HepG2 (cell line): Measurements from ENCODE around the gene AJM1. TPM values are rescaled to one million over a fixed set of nuclear protein-coding genes. Genes with fewer than 3 reads are reported as not detected.

Experiments used
- ATF7 ChIP-seq, 2 experiments: fragments of 450-650 bp in 1 of 2; sonication (generic) in 1 of 2; formaldehyde crosslinking in 1 of 2; IDR thresholded peaks; 2 replicates each; pipeline versions ENCODE4 v1.4.0 to v1.6.1; 2016 to 2020; ENCODE audit warnings: antibody characterized with exemption in 1 of 2, mild to moderate bottlenecking in 1 of 2, missing genetic modification reagents in 1 of 2
- CERS6 ChIP-seq: sonication (generic); formaldehyde crosslinking; IDR thresholded peaks from 2 replicates; pipeline ENCODE4 v1.5.0; 2020; ENCODE audit warnings: missing genetic modification reagents
- ETV6 ChIP-seq: sonication (generic); formaldehyde crosslinking; conservative IDR thresholded peaks from 2 replicates; pipeline ENCODE4 v1.4.0; 2020; ENCODE audit warnings: missing genetic modification reagents
- HOXA7 ChIP-seq: sonication (generic); formaldehyde crosslinking; IDR thresholded peaks from 2 replicates; pipeline ENCODE4 v1.8.1; 2022; ENCODE audit warnings: mild to moderate bottlenecking, missing genetic modification reagents, moderate library complexity
- NCOA1 ChIP-seq: sonication (generic); formaldehyde crosslinking; IDR thresholded peaks from 2 replicates; pipeline ENCODE4 v1.9.0; 2021; ENCODE audit warnings: missing genetic modification reagents
- NCOA2 ChIP-seq: sonication (generic); formaldehyde crosslinking; IDR thresholded peaks from 2 replicates; pipeline ENCODE4 v1.8.0; 2022; ENCODE audit warnings: inconsistent platforms
- NFE2L2 ChIP-seq: fragments of 150-350 bp; IDR thresholded peaks from 2 replicates; pipeline ENCODE4 v1.6.1; 2014; ENCODE audit warnings: low read length
- NFYB ChIP-seq: sonication (generic); formaldehyde crosslinking; IDR thresholded peaks from 2 replicates; pipeline ENCODE4 v1.4.0; 2020; ENCODE audit warnings: missing genetic modification reagents
- POLR2AphosphoS5 ChIP-seq: IDR thresholded peaks from 2 replicates; pipeline ENCODE4 v1.6.1; 2012; ENCODE audit warnings: low read depth, low read length
- SMAD3 ChIP-seq: sonication (generic); formaldehyde crosslinking; IDR thresholded peaks from 2 replicates; pipeline ENCODE4 v1.4.0; 2020; ENCODE audit warnings: missing genetic modification reagents
- SMARCC2 ChIP-seq: fragments of 450-650 bp; IDR thresholded peaks from 2 replicates; pipeline ENCODE4 v1.6.1; 2017; ENCODE audit warnings: antibody characterized with exemption, mild to moderate bottlenecking
- SOX6 ChIP-seq, 2 experiments: fragments of 450-650 bp in 1 of 2; sonication (generic) in 1 of 2; formaldehyde crosslinking in 1 of 2; IDR thresholded peaks; 2 replicates each; pipeline versions ENCODE4 v1.4.0 to v1.6.1; 2017 to 2020; ENCODE audit warnings: antibody characterized with exemption in 1 of 2, mild to moderate bottlenecking in 1 of 2, missing genetic modification reagents in 1 of 2
- ZFP62 ChIP-seq: sonication (generic); formaldehyde crosslinking; IDR thresholded peaks from 2 replicates; pipeline ENCODE4 v1.4.0; 2020; ENCODE audit warnings: missing genetic modification reagents
- ZNF567 ChIP-seq: sonication (generic); formaldehyde crosslinking; IDR thresholded peaks from 2 replicates; pipeline ENCODE4 v1.8.1; 2023; ENCODE audit warnings: mild to moderate bottlenecking, missing genetic modification reagents, borderline replicate concordance
- ZNF609 ChIP-seq: sonication (generic); formaldehyde crosslinking; IDR thresholded peaks from 2 replicates; pipeline ENCODE4 v1.4.0; 2020; ENCODE audit warnings: mild to moderate bottlenecking, missing genetic modification reagents, borderline replicate concordance
- ZNF704 ChIP-seq: sonication (generic); formaldehyde crosslinking; IDR thresholded peaks from 2 replicates; pipeline ENCODE4 v1.8.1; 2023; ENCODE audit warnings: mild to moderate bottlenecking, inconsistent platforms, moderate library complexity, missing genetic modification reagents, borderline replicate concordance
- ZNF790 ChIP-seq: sonication (generic); formaldehyde crosslinking; IDR thresholded peaks from 2 replicates; pipeline ENCODE4 v1.8.0; 2022; ENCODE audit warnings: missing genetic modification reagents, mild to moderate bottlenecking, borderline replicate concordance
- polyA plus RNA-seq, 8 experiments: library from polyadenylated mRNA; depleted of rRNA in 3 of 8; stranded (reverse) in 7 of 8; unstranded in 1 of 8; fragments of >200 nt; fragmentation: Illumina TruSeq in 4 of 8; extraction: Trizol in 4 of 8; gene quantifications; 2 replicates each; pipeline versions ENCODE4 v1.2.1 to v1.2.3, GENCODE V29; 2011 to 2016; ENCODE audit warnings: low read depth in 4 of 8, missing spikeins in 1 of 8, mixed read lengths in 1 of 8; ENCODE audit not compliant: insufficient read depth in 1 of 8
- total RNA-seq, 5 experiments: library from RNA; depleted of rRNA; stranded (reverse); fragments of >200 nt; fragmentation: Illumina TruSeq; extraction: Trizol; gene quantifications; 2 replicates each; pipeline ENCODE4 v1.2.3, GENCODE V29; 2016; ENCODE audit warnings: low read depth in 1 of 5

The AJM1 gene
- total and polyA plus RNA-seq, 2 of the 13 experiments (the other 11 are each of a cell fraction or from before 2014, with no cell fraction given), result 1.1 to 1.2 TPM

GRCh38 chr9:136847826-136848392 lies 5.6 kb downstream of the AJM1 start (continued):
- TF ChIP-seq SOX6 (IDR thresholded peaks at IDR 0.05) (no peak), SOX6 (CRISPR knock-in tag; IDR thresholded peaks at IDR 0.05) (peak; percentile 11; the same call in 1 of the 2 replicates), HOXA7 (no peak), ZNF704 (CRISPR knock-in tag) (peak; percentile 84), SMAD3 (CRISPR knock-in tag) (no peak), ZNF609 (CRISPR knock-in tag) (peak; percentile 43; the same call in 1 of the 2 replicates), ZNF790 (CRISPR knock-in tag) (peak; percentile 91), SMARCC2 (no peak), NFE2L2 (no peak), ATF7 (IDR thresholded peaks at IDR 0.05) (no peak), ATF7 (CRISPR knock-in tag; IDR thresholded peaks at IDR 0.05) (no peak), NCOA2 (CRISPR knock-in tag) (no peak; the same call in 1 of the 2 replicates), NCOA1 (CRISPR knock-in tag) (no peak), ETV6 (CRISPR knock-in tag) (no peak; the same call in 1 of the 2 replicates), CERS6 (CRISPR knock-in tag) (no peak), NFYB (no peak), ZNF567 (CRISPR knock-in tag) (peak; percentile 76; the same call in 1 of the 2 replicates), ZFP62 (CRISPR knock-in tag) (no peak), POLR2AphosphoS5 (peak; percentile 68)
